Stimulated activated CD4-positive, alpha-beta T cell treated with anti-CD3 and anti-CD28 coated beads, Interleukin-2, amount 100 ng/mL, for 4 hours (primary cell): ENCODE results near the gene UGT1A6.

ENCODE experiments used
- DNase-seq: peaks from one replicate; pipeline ENCODE4 v3.0.0-alpha.2; 2020; ENCODE audit warnings: low read depth

Gene UGT1A6

GRCh38 chr2:233819884-233820773 lies 127.4 kb downstream of the UGT1A6 start:
- DNase-seq, result no peak

- DNase-seq, result no peak
Measured at GRCh38 chr2:233820774-233821105, 128.1 kb downstream of the UGT1A6 start.

- DNase-seq, result no peak
Measured at GRCh38 chr2:233821196-233821595, 128.5 kb downstream of the UGT1A6 start.

GRCh38 chr2:233821709-233822100 lies 129.0 kb downstream of the UGT1A6 start:
- DNase-seq, result no peak

- DNase-seq, result no peak
Measured at GRCh38 chr2:233822101-233822771, 129.5 kb downstream of the UGT1A6 start.
